HCT116 (cell line): Measurements from ENCODE around the gene SDK1. TPM values are rescaled to one million over a fixed set of nuclear protein-coding genes. Genes with fewer than 3 reads are reported as not detected.

Experiments
- ATAC-seq: fragments of 200-7000 bp; cut with Tn5 transposase; 2 replicates; pipeline ENCODE4 v1.9.1; 2020; ENCODE audit warnings: mild to moderate bottlenecking, moderate library complexity
- BruUV-seq: library from RNA; stranded (reverse); fragments of 400-500 nt; replicated peaks from 2 replicates; lab custom pipeline; 2021; lab: Mats Ljungman, UMichigan
- CTCF ChIA-PET: fragments of 300-600 bp; sonication (Branson Sonifier 250); formaldehyde crosslinking; loops from one replicate; lab custom pipeline; 2021; ENCODE audit warnings: antibody characterized with exemption; lab: Charles Lee
- POLR2A ChIA-PET: fragments of 300-600, 350-600 bp; sonication (Branson Sonifier 250); formaldehyde crosslinking; loops from one replicate; lab custom pipeline; 2021; ENCODE audit warnings: antibody characterized with exemption; lab: Charles Lee
- RAD21 ChIA-PET, 2 experiments: fragments of 300-600 bp; sonication (Branson Sonifier 250); formaldehyde crosslinking; loops; one replicate each; lab custom pipeline; 2023; ENCODE audit warnings: low total read pairs in 2 of 2; ENCODE audit not compliant: uncharacterized antibody in 2 of 2, unreplicated experiment in 2 of 2, low non-redundant PET in 1 of 2; lab: Charles Lee
- DNase-seq: peaks from one replicate; pipeline ENCODE4 v3.0.0-alpha.2; 2010; ENCODE audit warnings: low read depth, low spot score
- H2AFZ ChIP-seq: fragments of 200-600 bp; shearing (Covaris generic), sonication (generic); 2 replicates; pipeline ENCODE4 v1.6.1; 2017; ENCODE audit warnings: low read depth, mixed run types, mixed read lengths, antibody characterized with exemption, low read length; ENCODE audit not compliant: poor library complexity, severe bottlenecking
- H3K27ac ChIP-seq: 2 replicates; pipeline ENCODE4 v1.5.1; 2012; ENCODE audit warnings: low read depth, low read length
- H3K27me3 ChIP-seq: fragments of 200-600 bp; sonication (generic); 2 replicates; pipeline ENCODE4 v1.6.1; 2016; ENCODE audit warnings: mixed run types, low read length, mixed read lengths; ENCODE audit not compliant: insufficient read depth
- H3K36me3 ChIP-seq, 2 experiments: fragments of 200-500 bp in 1 of 2; fragments of 200-600 bp in 1 of 2; sonication (Bioruptor generic) in 1 of 2; sonication (generic) in 1 of 2; 2 replicates each; pipeline versions ENCODE4 v1.5.1 to v1.6.1; 2014 to 2016; ENCODE audit warnings: low read length in 2 of 2, inconsistent platforms in 1 of 2, mixed read lengths in 1 of 2, mixed run types in 1 of 2; ENCODE audit not compliant: insufficient read depth in 2 of 2, control insufficient read depth in 1 of 2
- H3K4me1 ChIP-seq, 2 experiments: fragments of 200-600 bp in 1 of 2; sonication (generic) in 1 of 2; 2 replicates each; pipeline versions ENCODE4 v1.5.1 to v1.6.1; 2012 to 2017; ENCODE audit warnings: low read length in 2 of 2, inconsistent platforms in 1 of 2, mild to moderate bottlenecking in 1 of 2, mixed read lengths in 1 of 2, mixed run types in 1 of 2, moderate library complexity in 1 of 2; ENCODE audit not compliant: insufficient read depth in 2 of 2, control insufficient read depth in 1 of 2
- H3K4me2 ChIP-seq: fragments of 200-600 bp; sonication (generic); 2 replicates; pipeline ENCODE4 v1.6.1; 2017; ENCODE audit warnings: mixed run types, low read length, mixed read lengths
- H3K4me3 ChIP-seq, 2 experiments: fragments of 200-600 bp in 1 of 2; sonication (generic) in 1 of 2; replicated peaks in 1 of 2; 2 replicates each; pipeline ENCODE4 v1.5.1; 2011 to 2016; ENCODE audit warnings: low read length in 2 of 2, control low read depth in 1 of 2, low read depth in 1 of 2, mild to moderate bottlenecking in 1 of 2, mixed read lengths in 1 of 2, mixed run types in 1 of 2
- H3K79me2 ChIP-seq: fragments of 200-600 bp; sonication (generic); 2 replicates; pipeline ENCODE4 v1.6.1; 2017; ENCODE audit warnings: mild to moderate bottlenecking, mixed run types, low read length, moderate library complexity, mixed read lengths; ENCODE audit not compliant: insufficient read depth
- H3K9ac ChIP-seq: fragments of 200-600 bp; sonication (generic); 2 replicates; pipeline ENCODE4 v1.6.1; 2016; ENCODE audit warnings: low read length, mixed read lengths
- H3K9me2 ChIP-seq: fragments of 200-600 bp; sonication (generic), shearing (Covaris generic); 2 replicates; pipeline ENCODE4 v1.6.1; 2017; ENCODE audit warnings: mixed run types, mild to moderate bottlenecking, moderate library complexity; ENCODE audit not compliant: insufficient read depth
- H3K9me3 ChIP-seq, 2 experiments: fragments of 200-500 bp in 1 of 2; fragments of 200-600 bp in 1 of 2; sonication (Bioruptor generic) in 1 of 2; sonication (generic) in 1 of 2; 2 replicates each; pipeline ENCODE4 v1.6.1; 2014 to 2017; ENCODE audit warnings: low read length in 2 of 2, mixed read lengths in 2 of 2, inconsistent platforms in 1 of 2, low read depth in 1 of 2, mild to moderate bottlenecking in 1 of 2, mixed run types in 1 of 2, moderate library complexity in 1 of 2; ENCODE audit not compliant: control insufficient read depth in 1 of 2, insufficient read depth in 1 of 2
- H4K20me1 ChIP-seq: fragments of 200-600 bp; sonication (generic), shearing (Covaris generic); 2 replicates; pipeline ENCODE4 v1.6.1; 2017; ENCODE audit warnings: mixed run types, mild to moderate bottlenecking, moderate library complexity; ENCODE audit not compliant: insufficient read depth
- CEBPB ChIP-seq: IDR thresholded peaks from 2 replicates; pipeline ENCODE4 v1.6.1; 2012; ENCODE audit warnings: low read depth
- EGR1 ChIP-seq: IDR thresholded peaks from 2 replicates; pipeline ENCODE4 v1.6.1; 2012; ENCODE audit warnings: low read depth
- ELF1 ChIP-seq: IDR thresholded peaks from 2 replicates; pipeline ENCODE4 v1.6.1; 2012; ENCODE audit warnings: low read depth, borderline replicate concordance
- EZH2 ChIP-seq: fragments of 200-600 bp; sonication (generic); IDR thresholded peaks from 2 replicates; pipeline ENCODE4 v1.6.1; 2017; ENCODE audit warnings: antibody characterized with exemption, mixed run types
- FOSL1 ChIP-seq: IDR thresholded peaks from 2 replicates; pipeline ENCODE4 v1.6.1; 2012; ENCODE audit warnings: low read depth
- RAD21 ChIP-seq: IDR thresholded peaks from 2 replicates; pipeline ENCODE4 v1.6.1; 2012; ENCODE audit warnings: low read depth, mild to moderate bottlenecking
- SIN3A ChIP-seq: IDR thresholded peaks from 2 replicates; pipeline ENCODE4 v1.6.1; 2012; ENCODE audit warnings: low read depth
- TCF7L2 ChIP-seq: IDR thresholded peaks from 2 replicates; pipeline ENCODE4 v1.7.0; 2011; ENCODE audit warnings: borderline replicate concordance, inconsistent platforms; ENCODE audit not compliant: insufficient read depth, insufficient read length; ENCODE audit errors: extremely low read depth
- ZFX ChIP-seq: fragments of 450-650 bp; IDR thresholded peaks from 2 replicates; pipeline ENCODE4 v1.6.1; 2017
- intact Hi-C: fragments of 100-400 bp; cut with micrococcal nuclease; formaldehyde crosslinking; loops from 2 replicates; pipeline ENCODE4 v1.10.0; 2022
- total RNA-seq: library from RNA; stranded (reverse); gene quantifications from one replicate; pipeline ENCODE4 v1.2.1, GENCODE V29; 2021; ENCODE audit not compliant: unreplicated experiment
- TF ChIP-seq, protein P1 (sequence below): IDR thresholded peaks from 2 replicates; pipeline ENCODE4 v1.6.1; 2012
- TF ChIP-seq, protein P2 (sequence below): IDR thresholded peaks from 2 replicates; pipeline ENCODE4 v1.6.1; 2011; ENCODE audit warnings: mild to moderate bottlenecking, low read length, moderate library complexity; ENCODE audit not compliant: insufficient replicate concordance; ENCODE audit errors: extremely low read depth

The SDK1 gene
- total RNA-seq, 1 experiment from 2014 or later = 0.05 TPM

DNA sequence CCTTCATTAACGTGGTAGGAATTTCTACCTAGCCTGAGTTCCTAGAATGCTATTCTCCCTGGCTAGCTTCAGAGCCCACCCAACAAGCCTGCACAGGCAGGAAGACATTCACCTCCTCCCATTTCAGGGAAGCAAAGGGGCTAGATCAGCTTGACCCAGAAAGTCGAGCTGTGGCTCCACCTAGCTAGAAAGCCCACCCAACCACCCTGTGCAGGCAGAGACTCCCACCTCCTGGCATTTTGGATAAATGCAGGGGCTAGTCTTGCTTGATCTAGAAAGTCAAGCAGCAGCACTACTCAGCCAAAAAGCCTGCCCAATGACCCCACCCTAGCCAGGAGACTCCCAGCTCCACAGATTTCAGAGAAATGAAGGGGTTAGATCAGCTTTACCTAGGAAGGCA lies 479.5 kb downstream of the SDK1 start (continued):
- TF ChIP-seq, protein P1, sequence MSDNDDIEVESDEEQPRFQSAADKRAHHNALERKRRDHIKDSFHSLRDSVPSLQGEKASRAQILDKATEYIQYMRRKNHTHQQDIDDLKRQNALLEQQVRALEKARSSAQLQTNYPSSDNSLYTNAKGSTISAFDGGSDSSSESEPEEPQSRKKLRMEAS = no peak
- no peak for TF ChIP-seq ZFX
- TF ChIP-seq, protein P2, sequence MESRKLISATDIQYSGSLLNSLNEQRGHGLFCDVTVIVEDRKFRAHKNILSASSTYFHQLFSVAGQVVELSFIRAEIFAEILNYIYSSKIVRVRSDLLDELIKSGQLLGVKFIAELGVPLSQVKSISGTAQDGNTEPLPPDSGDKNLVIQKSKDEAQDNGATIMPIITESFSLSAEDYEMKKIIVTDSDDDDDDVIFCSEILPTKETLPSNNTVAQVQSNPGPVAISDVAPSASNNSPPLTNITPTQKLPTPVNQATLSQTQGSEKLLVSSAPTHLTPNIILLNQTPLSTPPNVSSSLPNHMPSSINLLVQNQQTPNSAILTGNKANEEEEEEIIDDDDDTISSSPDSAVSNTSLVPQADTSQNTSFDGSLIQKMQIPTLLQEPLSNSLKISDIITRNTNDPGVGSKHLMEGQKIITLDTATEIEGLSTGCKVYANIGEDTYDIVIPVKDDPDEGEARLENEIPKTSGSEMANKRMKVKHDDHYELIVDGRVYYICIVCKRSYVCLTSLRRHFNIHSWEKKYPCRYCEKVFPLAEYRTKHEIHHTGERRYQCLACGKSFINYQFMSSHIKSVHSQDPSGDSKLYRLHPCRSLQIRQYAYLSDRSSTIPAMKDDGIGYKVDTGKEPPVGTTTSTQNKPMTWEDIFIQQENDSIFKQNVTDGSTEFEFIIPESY = no peak
- TF ChIP-seq SIN3A = no peak
- no peak for TF ChIP-seq ELF1
- no peak for TF ChIP-seq FOSL1
- TF ChIP-seq RAD21 = no peak
- TF ChIP-seq EGR1 = no peak
- TF ChIP-seq, all 23 proteins: peak for 0

DNA sequence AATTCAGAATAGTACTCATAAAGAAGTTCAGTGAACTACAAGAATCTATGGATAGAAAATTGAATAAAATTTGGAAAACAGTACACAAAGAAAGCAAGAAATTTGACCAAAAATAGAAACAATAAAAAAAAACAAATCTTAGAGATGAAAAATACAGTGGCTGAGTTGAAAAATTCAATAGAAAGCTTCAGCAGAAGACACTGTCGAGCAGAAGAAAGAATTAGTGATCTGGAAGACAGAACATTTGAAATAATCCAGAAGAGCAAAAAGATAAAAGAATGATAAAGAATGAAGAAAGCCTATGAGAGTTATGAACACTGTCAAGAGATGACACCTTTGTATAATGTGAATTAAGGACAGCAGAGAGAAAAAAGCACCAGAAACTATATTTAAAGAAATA lies 480.6 kb downstream of the SDK1 start:
- intact Hi-C loops = no loop called here
- TF ChIP-seq CEBPB (no peak), FOSL1 (no peak), TCF7L2 (no peak), SIN3A (no peak), EZH2 (no peak), EGR1 (no peak)
- TF ChIP-seq, protein P1 = no peak
- ATAC-seq (no peak), DNase-seq (no peak)
- H3K9me2 ChIP-seq = no peaks in the 10 kb centered on the region
- no peak overlapping the region for H2AFZ ChIP-seq
- H3K27me3 ChIP-seq = peaks cover 7% of the 10 kb centered on the region
- CTCF ChIA-PET = no interaction called here
- no peaks in the 10 kb centered on the region for H4K20me1 ChIP-seq
- RAD21 ChIA-PET = no interaction called here
- no peaks in the 10 kb centered on the region for H3K79me2 ChIP-seq
- no peaks in the 10 kb centered on the region for H3K4me1 ChIP-seq
- no peaks in the 10 kb centered on the region for H3K36me3 ChIP-seq
- POLR2A ChIA-PET = no interaction called here
- H3K4me2 ChIP-seq = no peak overlapping the region
- H3K27ac ChIP-seq = no peak overlapping the region
- H3K9me3 ChIP-seq = peaks cover 7% of the 10 kb centered on the region in 2 experiments; a peak in 2 of 4 replicates
- no peak overlapping the region for H3K4me3 ChIP-seq
- BruUV-seq = no TSS peak
- no peak overlapping the region for H3K9ac ChIP-seq
